Vagina (tissue), 2 donors: Measurements from ENCODE around the gene SLC16A2.

Experiments
- CTCF ChIP-seq, 3 experiments: fragments of 450-650 bp in 2 of 3; fragments of 200-600 bp in 1 of 3; sonication (generic) in 1 of 3; IDR thresholded peaks; one replicate each; pipeline ENCODE4 v1.5.1; 2017 to 2019; ENCODE audit warnings: antibody characterized with exemption in 3 of 3, mild to moderate bottlenecking in 2 of 3, moderate library complexity in 2 of 3
- POLR2A ChIP-seq, 2 donors: fragments of 450-650 bp; IDR thresholded peaks; one replicate each; pipeline ENCODE4 v1.6.1; 2017; ENCODE audit warnings: antibody characterized with exemption in 2 of 2, mild to moderate bottlenecking in 2 of 2, moderate library complexity in 2 of 2
- POLR2AphosphoS5 ChIP-seq, 2 donors: sonication (generic); formaldehyde crosslinking; IDR thresholded peaks; one replicate each; pipeline ENCODE4 v1.9.0; 2017; ENCODE audit warnings: antibody characterized with exemption in 2 of 2, mild to moderate bottlenecking in 2 of 2, low read depth in 1 of 2; ENCODE audit not compliant: insufficient read depth in 1 of 2

- TF ChIP-seq POLR2AphosphoS5 (IDR thresholded peaks at IDR 0.05; ENCODE audit: insufficient read depth in 1 of 2, low read depth in 1 of 2) (no peak), CTCF (IDR thresholded peaks at IDR 0.05) (no peak), POLR2A (IDR thresholded peaks at IDR 0.05) (no peak)
Measured at GRCh38 chrX:74578137-74578536, 156.8 kb downstream of the SLC16A2 start.
